NK-92 (cell line): ENCODE results near the gene CARMIL1.

ENCODE experiments used
- DNase-seq: peaks from one replicate; lab custom pipeline; 2025; ENCODE audit not compliant: unreplicated experiment; lab: John Stamatoyannopoulos, UW

CARMIL1 gene

GRCh38 chr6:25497383-25498040 lies 218.3 kb downstream of the CARMIL1 start:
- DNase-seq, result no peak

- no peak for DNase-seq
Observed at GRCh38 chr6:25498505-25498904, 219.3 kb downstream of the CARMIL1 start.

GRCh38 chr6:25499615-25500235 lies 220.6 kb downstream of the CARMIL1 start:
- DNase-seq, result no peak

GRCh38 chr6:25503686-25504085 lies 224.5 kb downstream of the CARMIL1 start:
- no peak for DNase-seq

GRCh38 chr6:25504661-25505060 lies 225.5 kb downstream of the CARMIL1 start:
- DNase-seq, result no peak

GRCh38 chr6:25506020-25506419 lies 226.8 kb downstream of the CARMIL1 start:
- no peak for DNase-seq

GRCh38 chr6:25508051-25508450 lies 228.9 kb downstream of the CARMIL1 start:
- DNase-seq, result no peak

- DNase-seq, result no peak
Observed at GRCh38 chr6:25511376-25511775, 232.2 kb downstream of the CARMIL1 start.

GRCh38 chr6:25512560-25512959 lies 233.4 kb downstream of the CARMIL1 start:
- no peak for DNase-seq

- DNase-seq, result no peak
Observed at GRCh38 chr6:25519856-25520255, 240.7 kb downstream of the CARMIL1 start.

GRCh38 chr6:25524542-25524941 lies 245.4 kb downstream of the CARMIL1 start:
- DNase-seq, result no peak

GRCh38 chr6:25525078-25525477 lies 245.9 kb downstream of the CARMIL1 start:
- DNase-seq, result no peak

GRCh38 chr6:25534942-25535631 lies 255.9 kb downstream of the CARMIL1 start:
- no peak for DNase-seq

GRCh38 chr6:25535632-25536225 lies 256.6 kb downstream of the CARMIL1 start:
- DNase-seq, result no peak

GRCh38 chr6:25536781-25537180 lies 257.6 kb downstream of the CARMIL1 start:
- no peak for DNase-seq

GRCh38 chr6:25537349-25538018 lies 258.3 kb downstream of the CARMIL1 start:
- no peak for DNase-seq

- DNase-seq, result no peak
Observed at GRCh38 chr6:25541228-25541627, 262.1 kb downstream of the CARMIL1 start.

GRCh38 chr6:25542984-25543910 lies 264.1 kb downstream of the CARMIL1 start:
- no peak for DNase-seq

- DNase-seq, result no peak
Observed at GRCh38 chr6:25544833-25545232, 265.7 kb downstream of the CARMIL1 start.

- DNase-seq, result no peak
Observed at GRCh38 chr6:25547797-25548196, 268.6 kb downstream of the CARMIL1 start.
